ENCODE measurements around the gene HACE1.

Gene HACE1

DNA sequence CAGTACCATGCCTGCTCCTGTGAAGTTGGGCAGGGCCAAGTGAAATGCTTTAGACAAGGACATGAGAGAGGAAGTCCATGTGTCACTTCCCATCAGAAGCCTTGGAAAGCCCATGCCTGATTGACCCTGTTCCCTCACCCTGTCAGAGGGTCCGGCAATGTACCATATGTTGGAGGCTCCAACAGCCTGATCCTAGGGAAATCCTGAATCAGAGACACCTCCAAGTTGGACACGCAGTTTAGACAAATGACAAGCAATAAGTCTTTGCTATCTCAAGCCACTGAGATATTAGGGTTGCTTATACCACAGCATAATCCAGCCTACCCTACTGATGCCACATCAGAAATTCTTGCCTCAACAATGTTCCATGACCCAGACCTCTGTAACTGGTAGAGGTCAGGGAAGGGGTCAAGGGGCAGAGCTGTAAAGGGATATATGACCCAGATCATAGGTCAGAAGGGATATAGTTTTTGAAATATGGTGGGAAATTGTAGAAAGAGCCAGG, 174.8 kb downstream of the HACE1 start:
- TF ChIP-seq, protein P1, sequence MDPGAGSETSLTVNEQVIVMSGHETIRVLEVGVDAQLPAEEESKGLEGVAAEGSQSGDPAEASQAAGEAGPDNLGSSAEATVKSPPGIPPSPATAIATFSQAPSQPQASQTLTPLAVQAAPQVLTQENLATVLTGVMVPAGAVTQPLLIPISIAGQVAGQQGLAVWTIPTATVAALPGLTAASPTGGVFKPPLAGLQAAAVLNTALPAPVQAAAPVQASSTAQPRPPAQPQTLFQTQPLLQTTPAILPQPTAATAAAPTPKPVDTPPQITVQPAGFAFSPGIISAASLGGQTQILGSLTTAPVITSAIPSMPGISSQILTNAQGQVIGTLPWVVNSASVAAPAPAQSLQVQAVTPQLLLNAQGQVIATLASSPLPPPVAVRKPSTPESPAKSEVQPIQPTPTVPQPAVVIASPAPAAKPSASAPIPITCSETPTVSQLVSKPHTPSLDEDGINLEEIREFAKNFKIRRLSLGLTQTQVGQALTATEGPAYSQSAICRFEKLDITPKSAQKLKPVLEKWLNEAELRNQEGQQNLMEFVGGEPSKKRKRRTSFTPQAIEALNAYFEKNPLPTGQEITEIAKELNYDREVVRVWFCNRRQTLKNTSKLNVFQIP (CRISPR knock-in tag; IDR thresholded peaks at IDR 0.05; ENCODE audit: borderline replicate concordance, low read depth), result no peak
- no peak for TF ChIP-seq ESRRG (CRISPR knock-in tag; IDR thresholded peaks at IDR 0.05)
- TF ChIP-seq OSR1 (CRISPR knock-in tag; IDR thresholded peaks at IDR 0.05), result no peak
- TF ChIP-seq RARB (CRISPR knock-in tag; IDR thresholded peaks at IDR 0.05), result no peak
- ATAC-seq, result no peak

DNA sequence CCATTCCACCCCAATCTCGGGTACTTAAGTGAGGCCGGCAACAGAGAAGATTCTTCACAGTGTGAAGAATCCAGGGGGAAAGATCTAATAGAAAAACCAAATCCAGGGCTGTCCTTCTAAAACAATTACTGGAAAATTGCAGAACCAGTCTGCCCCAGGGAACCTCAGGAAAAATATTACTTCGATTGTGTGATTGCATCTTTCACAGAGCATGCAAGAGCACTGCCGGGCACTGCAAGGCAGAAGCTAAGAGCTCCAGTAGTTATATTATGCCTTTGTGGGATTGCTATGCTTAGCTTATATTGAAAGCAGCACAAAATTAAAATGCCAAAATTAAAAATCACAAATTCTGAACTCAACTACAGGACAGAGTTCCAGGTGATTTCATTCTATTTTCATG, 175.9 kb downstream of the HACE1 start:
- no peak for ATAC-seq
- TF ChIP-seq OSR1 (CRISPR knock-in tag; IDR thresholded peaks at IDR 0.05) (no peak), CSDC2 (CRISPR knock-in tag; IDR thresholded peaks at IDR 0.05) (no peak), ARNTL (CRISPR knock-in tag; IDR thresholded peaks at IDR 0.05; ENCODE audit: borderline replicate concordance, low read depth) (no peak), ESRRG (CRISPR knock-in tag; IDR thresholded peaks at IDR 0.05) (no peak), ISL1 (CRISPR knock-in tag; IDR thresholded peaks at IDR 0.05) (no peak), ZNF8 (CRISPR knock-in tag; IDR thresholded peaks at IDR 0.05) (no peak), ZFP3 (CRISPR knock-in tag; IDR thresholded peaks at IDR 0.05) (no peak), GLIS3 (CRISPR knock-in tag; IDR thresholded peaks at IDR 0.05) (no peak), ZC3H10 (CRISPR knock-in tag; IDR thresholded peaks at IDR 0.05) (no peak), RARB (CRISPR knock-in tag; IDR thresholded peaks at IDR 0.05) (no peak), BACH2 (CRISPR knock-in tag; IDR thresholded peaks at IDR 0.05; ENCODE audit: borderline replicate concordance) (no peak), TOX (CRISPR knock-in tag; IDR thresholded peaks at IDR 0.05; ENCODE audit: borderline replicate concordance) (no peak), TCF4 (CRISPR knock-in tag; IDR thresholded peaks at IDR 0.05; ENCODE audit: borderline replicate concordance) (no peak)
- TF ChIP-seq, protein P2, sequence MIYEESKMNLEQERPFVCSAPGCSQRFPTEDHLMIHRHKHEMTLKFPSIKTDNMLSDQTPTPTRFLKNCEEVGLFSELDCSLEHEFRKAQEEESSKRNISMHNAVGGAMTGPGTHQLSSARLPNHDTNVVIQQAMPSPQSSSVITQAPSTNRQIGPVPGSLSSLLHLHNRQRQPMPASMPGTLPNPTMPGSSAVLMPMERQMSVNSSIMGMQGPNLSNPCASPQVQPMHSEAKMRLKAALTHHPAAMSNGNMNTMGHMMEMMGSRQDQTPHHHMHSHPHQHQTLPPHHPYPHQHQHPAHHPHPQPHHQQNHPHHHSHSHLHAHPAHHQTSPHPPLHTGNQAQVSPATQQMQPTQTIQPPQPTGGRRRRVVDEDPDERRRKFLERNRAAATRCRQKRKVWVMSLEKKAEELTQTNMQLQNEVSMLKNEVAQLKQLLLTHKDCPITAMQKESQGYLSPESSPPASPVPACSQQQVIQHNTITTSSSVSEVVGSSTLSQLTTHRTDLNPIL (CRISPR knock-in tag; IDR thresholded peaks at IDR 0.05; ENCODE audit: low read depth), result no peak
- TF ChIP-seq, protein P3, sequence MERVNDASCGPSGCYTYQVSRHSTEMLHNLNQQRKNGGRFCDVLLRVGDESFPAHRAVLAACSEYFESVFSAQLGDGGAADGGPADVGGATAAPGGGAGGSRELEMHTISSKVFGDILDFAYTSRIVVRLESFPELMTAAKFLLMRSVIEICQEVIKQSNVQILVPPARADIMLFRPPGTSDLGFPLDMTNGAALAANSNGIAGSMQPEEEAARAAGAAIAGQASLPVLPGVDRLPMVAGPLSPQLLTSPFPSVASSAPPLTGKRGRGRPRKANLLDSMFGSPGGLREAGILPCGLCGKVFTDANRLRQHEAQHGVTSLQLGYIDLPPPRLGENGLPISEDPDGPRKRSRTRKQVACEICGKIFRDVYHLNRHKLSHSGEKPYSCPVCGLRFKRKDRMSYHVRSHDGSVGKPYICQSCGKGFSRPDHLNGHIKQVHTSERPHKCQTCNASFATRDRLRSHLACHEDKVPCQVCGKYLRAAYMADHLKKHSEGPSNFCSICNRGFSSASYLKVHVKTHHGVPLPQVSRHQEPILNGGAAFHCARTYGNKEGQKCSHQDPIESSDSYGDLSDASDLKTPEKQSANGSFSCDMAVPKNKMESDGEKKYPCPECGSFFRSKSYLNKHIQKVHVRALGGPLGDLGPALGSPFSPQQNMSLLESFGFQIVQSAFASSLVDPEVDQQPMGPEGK (CRISPR knock-in tag; IDR thresholded peaks at IDR 0.05; ENCODE audit: borderline replicate concordance), result no peak
- TF ChIP-seq, protein P4, sequence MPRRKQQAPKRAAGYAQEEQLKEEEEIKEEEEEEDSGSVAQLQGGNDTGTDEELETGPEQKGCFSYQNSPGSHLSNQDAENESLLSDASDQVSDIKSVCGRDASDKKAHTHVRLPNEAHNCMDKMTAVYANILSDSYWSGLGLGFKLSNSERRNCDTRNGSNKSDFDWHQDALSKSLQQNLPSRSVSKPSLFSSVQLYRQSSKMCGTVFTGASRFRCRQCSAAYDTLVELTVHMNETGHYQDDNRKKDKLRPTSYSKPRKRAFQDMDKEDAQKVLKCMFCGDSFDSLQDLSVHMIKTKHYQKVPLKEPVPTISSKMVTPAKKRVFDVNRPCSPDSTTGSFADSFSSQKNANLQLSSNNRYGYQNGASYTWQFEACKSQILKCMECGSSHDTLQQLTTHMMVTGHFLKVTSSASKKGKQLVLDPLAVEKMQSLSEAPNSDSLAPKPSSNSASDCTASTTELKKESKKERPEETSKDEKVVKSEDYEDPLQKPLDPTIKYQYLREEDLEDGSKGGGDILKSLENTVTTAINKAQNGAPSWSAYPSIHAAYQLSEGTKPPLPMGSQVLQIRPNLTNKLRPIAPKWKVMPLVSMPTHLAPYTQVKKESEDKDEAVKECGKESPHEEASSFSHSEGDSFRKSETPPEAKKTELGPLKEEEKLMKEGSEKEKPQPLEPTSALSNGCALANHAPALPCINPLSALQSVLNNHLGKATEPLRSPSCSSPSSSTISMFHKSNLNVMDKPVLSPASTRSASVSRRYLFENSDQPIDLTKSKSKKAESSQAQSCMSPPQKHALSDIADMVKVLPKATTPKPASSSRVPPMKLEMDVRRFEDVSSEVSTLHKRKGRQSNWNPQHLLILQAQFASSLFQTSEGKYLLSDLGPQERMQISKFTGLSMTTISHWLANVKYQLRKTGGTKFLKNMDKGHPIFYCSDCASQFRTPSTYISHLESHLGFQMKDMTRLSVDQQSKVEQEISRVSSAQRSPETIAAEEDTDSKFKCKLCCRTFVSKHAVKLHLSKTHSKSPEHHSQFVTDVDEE (CRISPR knock-in tag; IDR thresholded peaks at IDR 0.05), result no peak
- TF ChIP-seq, protein P5, sequence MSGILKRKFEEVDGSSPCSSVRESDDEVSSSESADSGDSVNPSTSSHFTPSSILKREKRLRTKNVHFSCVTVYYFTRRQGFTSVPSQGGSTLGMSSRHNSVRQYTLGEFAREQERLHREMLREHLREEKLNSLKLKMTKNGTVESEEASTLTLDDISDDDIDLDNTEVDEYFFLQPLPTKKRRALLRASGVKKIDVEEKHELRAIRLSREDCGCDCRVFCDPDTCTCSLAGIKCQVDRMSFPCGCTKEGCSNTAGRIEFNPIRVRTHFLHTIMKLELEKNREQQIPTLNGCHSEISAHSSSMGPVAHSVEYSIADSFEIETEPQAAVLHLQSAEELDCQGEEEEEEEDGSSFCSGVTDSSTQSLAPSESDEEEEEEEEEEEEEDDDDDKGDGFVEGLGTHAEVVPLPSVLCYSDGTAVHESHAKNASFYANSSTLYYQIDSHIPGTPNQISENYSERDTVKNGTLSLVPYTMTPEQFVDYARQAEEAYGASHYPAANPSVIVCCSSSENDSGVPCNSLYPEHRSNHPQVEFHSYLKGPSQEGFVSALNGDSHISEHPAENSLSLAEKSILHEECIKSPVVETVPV (CRISPR knock-in tag; IDR thresholded peaks at IDR 0.05), result no peak

DNA sequence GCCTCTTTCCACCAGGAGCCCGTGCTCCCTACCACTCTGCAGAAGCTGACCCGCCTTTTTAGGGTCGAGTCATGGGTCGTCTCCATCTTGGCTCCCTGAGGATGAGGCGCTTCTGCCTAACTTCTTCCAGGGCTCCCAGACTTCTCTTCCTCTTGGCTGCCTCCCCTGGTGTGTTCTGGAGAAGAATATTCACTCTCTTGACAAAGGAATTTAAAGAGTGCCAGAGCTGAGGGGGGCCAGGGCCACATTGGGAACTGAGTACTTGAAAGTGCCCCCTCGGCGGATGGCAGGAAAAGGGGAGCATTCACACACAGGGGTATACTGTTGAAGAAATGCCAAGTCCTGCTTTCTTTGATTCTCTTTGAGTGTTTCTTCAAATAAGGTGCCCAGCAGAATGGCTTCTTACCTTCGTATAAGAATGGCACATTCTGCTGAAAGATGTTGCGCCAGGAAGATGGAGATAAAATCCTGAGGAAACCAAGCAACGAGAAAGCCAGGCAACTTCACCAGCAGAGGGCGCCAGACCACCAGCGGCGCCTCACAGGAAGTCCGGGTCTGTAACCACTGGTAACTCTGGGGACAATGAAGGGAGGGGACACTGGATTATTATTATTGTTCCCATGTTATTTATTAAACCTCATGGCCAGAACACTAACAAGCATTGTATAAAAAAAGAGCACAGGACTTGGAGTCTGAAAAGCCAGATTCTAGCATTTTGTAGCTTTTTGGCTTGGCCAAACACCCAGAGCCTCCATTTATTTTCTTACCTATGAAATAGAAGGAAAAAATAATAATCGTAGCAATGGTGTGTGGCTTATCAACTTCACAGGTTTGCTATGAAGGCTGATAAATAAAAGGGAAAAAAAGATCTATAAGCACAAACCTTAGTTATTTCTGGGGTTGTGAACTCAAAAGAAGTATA, 176.7 kb downstream of the HACE1 start:
- ATAC-seq, result peak; percentile 56; the same call in 1 of the 3 replicates
- TF ChIP-seq ZNF70 (CRISPR knock-in tag; IDR thresholded peaks at IDR 0.05) (no peak), TOX (CRISPR knock-in tag; IDR thresholded peaks at IDR 0.05; ENCODE audit: borderline replicate concordance) (no peak), OSR1 (CRISPR knock-in tag; IDR thresholded peaks at IDR 0.05) (no peak), ZFP30 (CRISPR knock-in tag; IDR thresholded peaks at IDR 0.05) (no peak)
- TF ChIP-seq, protein P4 (CRISPR knock-in tag; IDR thresholded peaks at IDR 0.05), result no peak

All from SK-N-SH treated with all-trans-retinoic acid at 6 μM for 48 hours (cell line).